H9 (cell line): ENCODE data around the gene IL21R. TPM values are rescaled to one million over a fixed set of nuclear protein-coding genes. Genes with fewer than 3 reads are reported as not detected.

ENCODE experiments used
- DNase-seq: peaks from one replicate; pipeline ENCODE4 v3.0.0-alpha.2; 2017
- H2AFZ ChIP-seq: one replicate; pipeline ENCODE4 v1.6.1; 2013; ENCODE audit warnings: mild to moderate bottlenecking, low read length, control low read depth, moderate library complexity
- H2AK5ac ChIP-seq: 2 replicates; pipeline ENCODE4 v1.6.1; 2013; ENCODE audit warnings: low read length, control low read depth, mixed read lengths; ENCODE audit not compliant: insufficient read length
- H2BK120ac ChIP-seq: one replicate; pipeline ENCODE4 v1.6.1; 2013; ENCODE audit warnings: low read depth, mild to moderate bottlenecking, low read length, control low read depth, inconsistent platforms; ENCODE audit not compliant: poor library complexity, severe bottlenecking
- H2BK12ac ChIP-seq: 2 replicates; pipeline ENCODE4 v1.6.1; 2013; ENCODE audit warnings: low read length, control low read depth, mixed read lengths, low read depth; ENCODE audit not compliant: insufficient read length
- H2BK15ac ChIP-seq: 2 replicates; pipeline ENCODE4 v1.6.1; 2013; ENCODE audit warnings: low read depth, low read length, control low read depth
- H2BK20ac ChIP-seq: one replicate; pipeline ENCODE4 v1.6.1; 2013; ENCODE audit warnings: low read depth, mild to moderate bottlenecking, low read length, control low read depth, inconsistent platforms; ENCODE audit not compliant: poor library complexity, severe bottlenecking
- H2BK5ac ChIP-seq: 2 replicates; pipeline ENCODE4 v1.6.1; 2013; ENCODE audit warnings: low read length, control low read depth, mixed read lengths; ENCODE audit not compliant: insufficient read length
- H3K14ac ChIP-seq: 2 replicates; pipeline ENCODE4 v1.6.1; 2013; ENCODE audit warnings: low read length, control low read depth; ENCODE audit not compliant: insufficient read depth
- H3K18ac ChIP-seq: 2 replicates; pipeline ENCODE4 v1.6.1; 2013; ENCODE audit warnings: low read depth, mild to moderate bottlenecking, mixed read lengths, low read length, control low read depth; ENCODE audit not compliant: insufficient read length
- H3K23ac ChIP-seq: 2 replicates; pipeline ENCODE4 v1.6.1; 2013; ENCODE audit warnings: low read length, control low read depth, mixed read lengths, low read depth; ENCODE audit not compliant: insufficient read length
- H3K23me2 ChIP-seq: 2 replicates; pipeline ENCODE4 v1.6.1; 2013; ENCODE audit warnings: low read depth, mild to moderate bottlenecking, mixed read lengths, low read length, control low read depth; ENCODE audit not compliant: insufficient read length, poor library complexity, severe bottlenecking
- H3K27ac ChIP-seq: 2 replicates; pipeline ENCODE4 v1.5.1; 2013; ENCODE audit warnings: low read length, control low read depth, mixed read lengths, low read depth; ENCODE audit not compliant: insufficient read length
- H3K27me3 ChIP-seq: 2 replicates; pipeline ENCODE4 v1.6.1; 2013; ENCODE audit warnings: low read length, control low read depth, inconsistent platforms; ENCODE audit not compliant: insufficient read depth
- H3K4ac ChIP-seq: 2 replicates; pipeline ENCODE4 v1.6.1; 2013; ENCODE audit warnings: low read depth, mild to moderate bottlenecking, control low read depth, inconsistent platforms, low read length, moderate library complexity
- H3K4me1 ChIP-seq: 2 replicates; pipeline ENCODE4 v1.6.1; 2013; ENCODE audit warnings: low read length, control low read depth, inconsistent platforms; ENCODE audit not compliant: insufficient read depth
- H3K4me2 ChIP-seq: 2 replicates; pipeline ENCODE4 v1.6.1; 2013; ENCODE audit warnings: low read length, control low read depth, mixed read lengths; ENCODE audit not compliant: insufficient read length, insufficient read depth
- H3K56ac ChIP-seq: 2 replicates; pipeline ENCODE4 v1.6.1; 2013; ENCODE audit warnings: low read depth, mild to moderate bottlenecking, mixed read lengths, low read length, control low read depth; ENCODE audit not compliant: insufficient read length
- H3K79me1 ChIP-seq: 2 replicates; pipeline ENCODE4 v1.6.1; 2013; ENCODE audit warnings: low read depth, mild to moderate bottlenecking, moderate library complexity, low read length, control low read depth, inconsistent platforms; ENCODE audit not compliant: insufficient read depth, poor library complexity, severe bottlenecking
- H3K79me2 ChIP-seq: 2 replicates; pipeline ENCODE4 v1.6.1; 2013; ENCODE audit warnings: low read length, control low read depth, inconsistent platforms; ENCODE audit not compliant: insufficient read depth
- H3K9ac ChIP-seq: 2 replicates; pipeline ENCODE4 v1.6.1; 2013; ENCODE audit warnings: low read length, control low read depth, mixed read lengths; ENCODE audit not compliant: insufficient read length; ENCODE audit errors: extremely low read depth
- H3K9me3 ChIP-seq: one replicate; pipeline ENCODE4 v1.6.1; 2013; ENCODE audit warnings: low read depth, low read length, inconsistent platforms; ENCODE audit not compliant: control insufficient read depth
- H3T11ph ChIP-seq: one replicate; pipeline ENCODE4 v1.6.1; 2013; ENCODE audit warnings: mild to moderate bottlenecking, low read length, control low read depth, inconsistent platforms
- H4K20me1 ChIP-seq: one replicate; pipeline ENCODE4 v1.6.1; 2013; ENCODE audit not compliant: control insufficient read depth, insufficient read length, insufficient read depth
- H4K5ac ChIP-seq: 2 replicates; pipeline ENCODE4 v1.6.1; 2013; ENCODE audit warnings: low read depth, mild to moderate bottlenecking, mixed read lengths, low read length, control low read depth; ENCODE audit not compliant: insufficient read length
- H4K8ac ChIP-seq: replicated peaks from 2 replicates; pipeline ENCODE4 v1.6.1; 2013; ENCODE audit warnings: low read length, control low read depth, mixed read lengths, low read depth; ENCODE audit not compliant: insufficient read length
- H4K91ac ChIP-seq: 2 replicates; pipeline ENCODE4 v1.6.1; 2013; ENCODE audit warnings: low read depth, mild to moderate bottlenecking, moderate library complexity, mixed read lengths, low read length, control low read depth; ENCODE audit not compliant: insufficient read length
- H3K27ac Mint-ChIP-seq, 3 experiments: 2 replicates in 2 of 3; 3 replicates in 1 of 3; pipeline ENCODE4 v1.8.0; 2020 to 2021; ENCODE audit warnings: mixed read lengths in 3 of 3, mild to moderate bottlenecking in 1 of 3, moderate library complexity in 1 of 3
- H3K27me3 Mint-ChIP-seq: 2 replicates; pipeline ENCODE4 v1.8.0; 2021; ENCODE audit warnings: low read depth, mild to moderate bottlenecking, moderate library complexity, mixed read lengths
- H3K36me3 Mint-ChIP-seq, 3 experiments: 2 replicates in 2 of 3; 3 replicates in 1 of 3; pipeline ENCODE4 v1.8.0; 2020 to 2021; ENCODE audit warnings: low read depth in 3 of 3, mixed read lengths in 3 of 3; ENCODE audit not compliant: insufficient read depth in 1 of 3
- H3K4me1 Mint-ChIP-seq, 2 experiments: 2 replicates each; pipeline ENCODE4 v1.8.0; 2020; ENCODE audit warnings: mixed read lengths in 2 of 2
- H3K4me3 Mint-ChIP-seq, 2 experiments: 2 replicates in 1 of 2; 3 replicates in 1 of 2; pipeline ENCODE4 v1.8.0; 2020 to 2021; ENCODE audit warnings: mild to moderate bottlenecking in 2 of 2, mixed read lengths in 2 of 2, moderate library complexity in 1 of 2
- H3K9me3 Mint-ChIP-seq, 2 experiments: 2 replicates in 1 of 2; 3 replicates in 1 of 2; pipeline ENCODE4 v1.8.0; 2020; ENCODE audit warnings: mild to moderate bottlenecking in 2 of 2, mixed read lengths in 2 of 2, moderate library complexity in 1 of 2
- CTCF ChIP-seq: fragments of 200-600 bp; sonication (generic); conservative IDR thresholded peaks from 3 replicates; pipeline ENCODE4 v1.8.0; 2021; ENCODE audit warnings: antibody characterized with exemption, mild to moderate bottlenecking
- WGBS: extraction: QIAGEN DNeasy Blood & Tissue Kit; methylation state at CpG from one replicate; pipeline ENCODE4 v1.1.7; 2013; ENCODE audit warnings: missing lambda C conversion rate, low lambda C conversion rate, mixed read lengths; ENCODE audit not compliant: insufficient read length; ENCODE audit errors: extremely low coverage; 5-methylcytosine and 5-hydroxymethylcytosine counted together
- total RNA-seq: library from RNA; stranded (reverse); gene quantifications from 2 replicates; pipeline ENCODE4 v1.2.1, GENCODE V29; 2021

Gene IL21R
- total RNA-seq, 1 experiment from 2014 or later: 0.07 TPM

- H2BK120ac ChIP-seq: no peak overlapping the region
- Mint-ChIP-seq H3K27me3 (peaks cover 2% of the 10 kb centered on the region; the same call in 1 of the 2 replicates), H3K4me1 (peaks cover 0 to 3% of the 10 kb centered on the region in 2 experiments; a peak in 1 of 4 replicates), H3K36me3 (no peaks in the 10 kb centered on the region; a peak in 1 of 7 replicates), H3K9me3 (no peaks in the 10 kb centered on the region), H3K27ac (no peak overlapping the region), H3K4me3 (no peak overlapping the region)
- no peaks in the 10 kb centered on the region for H3K9me3 ChIP-seq
- H3K9ac ChIP-seq: no peak overlapping the region
- H4K20me1 ChIP-seq: no peaks in the 10 kb centered on the region
- no peaks in the 10 kb centered on the region for H3K27me3 ChIP-seq
- no peak overlapping the region for H3K18ac ChIP-seq
- no peak overlapping the region for H3K4ac ChIP-seq
- peak; percentile 18 for DNase-seq
- no peak overlapping the region for H3K4me2 ChIP-seq
- H2AK5ac ChIP-seq: no peak overlapping the region
- no peak overlapping the region for H4K5ac ChIP-seq
- WGBS: no CpG with 5 or more reads among the region's 16 CpGs
- H3K27ac ChIP-seq: no peak overlapping the region
- no peak overlapping the region for H2AFZ ChIP-seq
- no peak overlapping the region for H3K56ac ChIP-seq
- H3K23ac ChIP-seq: no peak overlapping the region
- no peak overlapping the region for H2BK15ac ChIP-seq
- H3T11ph ChIP-seq: no peak overlapping the region
- no peaks in the 10 kb centered on the region for H3K23me2 ChIP-seq
- H2BK20ac ChIP-seq: no peak overlapping the region
- H4K91ac ChIP-seq: no peak overlapping the region
- no peaks in the 10 kb centered on the region for H3K79me2 ChIP-seq
- no peaks in the 10 kb centered on the region for H3K79me1 ChIP-seq
- no peaks in the 10 kb centered on the region for H3K4me1 ChIP-seq
- no peak overlapping the region for H4K8ac ChIP-seq
- no peak overlapping the region for H3K14ac ChIP-seq
- TF ChIP-seq CTCF: no peak
- H2BK5ac ChIP-seq: no peak overlapping the region
- H2BK12ac ChIP-seq: no peak overlapping the region
Observed at GRCh38 chr16:27429981-27430441, 28.0 kb downstream of the IL21R start.
